OCI-LY3 (cell line): Measurements from ENCODE around the gene FBXO42.
"Not testable (repeated sequence)": the region's sequence is repeated elsewhere in the genome, so short reads cannot be mapped to it uniquely, and the experiment has no call there.

Experiments
- H2AFZ ChIP-seq: fragments of 200-600, 300-600 bp; shearing (Covaris generic); 2 replicates; pipeline ENCODE4 v1.6.0; 2014; ENCODE audit warnings: antibody characterized with exemption, low read depth, low read length
- H3K27ac ChIP-seq: fragments of 200-600, 300-600 bp; sonication (generic); 2 replicates; pipeline ENCODE4 v1.5.1; 2014; ENCODE audit warnings: mild to moderate bottlenecking, low read length, moderate library complexity, mixed read lengths
- H3K27me3 ChIP-seq: fragments of 200-600, 300-600 bp; sonication (generic); 2 replicates; pipeline ENCODE4 v1.6.1; 2014; ENCODE audit warnings: low read depth, low read length, mixed read lengths
- H3K36me3 ChIP-seq: fragments of 200-600, 300-600 bp; sonication (generic); replicated peaks from 2 replicates; pipeline ENCODE3; 2014; ENCODE audit warnings: low read depth, low read length, mixed read lengths
- H3K4me1 ChIP-seq: fragments of 300-600, 200-600 bp; sonication (generic); 2 replicates; pipeline ENCODE4 v1.6.1; 2014; ENCODE audit warnings: low read length, mixed read lengths
- H3K4me2 ChIP-seq: fragments of 200-600, 300-600 bp; sonication (generic); 2 replicates; pipeline ENCODE4 v1.6.1; 2014; ENCODE audit warnings: low read length, mixed read lengths
- H3K4me3 ChIP-seq: fragments of 300-600, 200-600 bp; sonication (generic); 2 replicates; pipeline ENCODE4 v1.5.1; 2014; ENCODE audit warnings: antibody characterized with exemption, mild to moderate bottlenecking, low read length, moderate library complexity
- H3K79me2 ChIP-seq: fragments of 300-600, 200-600 bp; shearing (Covaris generic); 2 replicates; pipeline ENCODE4 v1.6.1; 2014; ENCODE audit warnings: mild to moderate bottlenecking, low read length, mixed read lengths
- H3K9ac ChIP-seq: fragments of 300-600, 200-600 bp; shearing (Covaris generic); 2 replicates; pipeline ENCODE4 v1.6.0; 2014; ENCODE audit warnings: mild to moderate bottlenecking, low read length, moderate library complexity
- H3K9me3 ChIP-seq: fragments of 200-600, 300-600 bp; shearing (Covaris generic); 2 replicates; pipeline ENCODE4 v1.6.1; 2014; ENCODE audit warnings: low read length, mixed read lengths; ENCODE audit not compliant: insufficient read depth
- H4K20me1 ChIP-seq: fragments of 200-600, 300-600 bp; sonication (generic); 2 replicates; pipeline ENCODE4 v1.6.1; 2016; ENCODE audit warnings: low read length, mixed read lengths; ENCODE audit not compliant: insufficient read depth
- EZH2phosphoT487 ChIP-seq: fragments of 200-600 bp; shearing (Covaris generic); IDR thresholded peaks from 2 replicates; pipeline ENCODE4 v1.6.1; 2018; ENCODE audit warnings: antibody characterized with exemption, mixed run types, low read depth
- TF ChIP-seq, protein P1 (sequence below): fragments of 200-600, 300-600 bp; sonication (generic); IDR thresholded peaks from 2 replicates; pipeline ENCODE4 v1.5.1; 2014; ENCODE audit warnings: antibody characterized with exemption, low read length, low read depth

The FBXO42 gene

DNA sequence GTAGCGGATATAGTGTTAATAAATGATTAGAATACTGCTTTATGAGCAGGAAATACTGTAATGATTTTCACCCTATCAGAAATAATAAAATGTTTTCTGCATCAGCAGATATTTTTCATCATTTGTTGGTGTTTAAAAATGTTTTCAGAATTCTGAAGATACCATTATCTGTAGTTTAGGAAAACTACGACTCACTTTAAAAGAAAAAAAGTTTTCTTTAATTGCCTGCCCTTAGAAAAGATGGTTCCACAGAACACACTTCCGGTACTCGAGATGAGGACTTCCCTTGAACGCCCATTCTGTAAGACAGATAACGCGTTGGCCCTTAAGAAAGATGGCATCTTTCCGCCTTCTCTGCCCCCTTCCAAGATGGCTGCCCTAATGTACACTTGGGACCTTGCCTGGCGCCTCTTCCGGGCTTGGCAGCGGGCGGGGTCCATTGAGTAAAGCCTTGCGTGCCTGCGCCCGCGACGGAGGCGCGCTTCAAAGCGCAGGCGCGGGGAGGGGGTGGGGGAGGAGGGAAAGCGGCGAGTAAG lies 14.5 kb upstream of the FBXO42 start, which contains the start of gene SZRD1:
SZRD1 (plus strand) TSS at position 521 of the 536 bp plus-strand sequence. CDS start 16 bp downstream, outside the sequence.
- Histone ChIP-seq H3K27ac (peak within 1 kb of the TSS; percentile 82), H3K9ac (peak within 1 kb of the TSS; percentile 92), H4K20me1 (peaks cover 33% of the 10 kb centered on the region), H3K4me2 (peak within 1 kb of the TSS; percentile 84), H3K36me3 (peaks cover 3% of the 10 kb centered on the region), H3K9me3 (no peaks in the 10 kb centered on the region), H3K79me2 (peaks cover 43% of the 10 kb centered on the region), H3K4me1 (peaks cover 22% of the 10 kb centered on the region), H3K27me3 (no peaks in the 10 kb centered on the region), H3K4me3 (peak within 1 kb of the TSS; percentile 93), H2AFZ (peak within 1 kb of the TSS; percentile 100)
- TF ChIP-seq, protein P1, sequence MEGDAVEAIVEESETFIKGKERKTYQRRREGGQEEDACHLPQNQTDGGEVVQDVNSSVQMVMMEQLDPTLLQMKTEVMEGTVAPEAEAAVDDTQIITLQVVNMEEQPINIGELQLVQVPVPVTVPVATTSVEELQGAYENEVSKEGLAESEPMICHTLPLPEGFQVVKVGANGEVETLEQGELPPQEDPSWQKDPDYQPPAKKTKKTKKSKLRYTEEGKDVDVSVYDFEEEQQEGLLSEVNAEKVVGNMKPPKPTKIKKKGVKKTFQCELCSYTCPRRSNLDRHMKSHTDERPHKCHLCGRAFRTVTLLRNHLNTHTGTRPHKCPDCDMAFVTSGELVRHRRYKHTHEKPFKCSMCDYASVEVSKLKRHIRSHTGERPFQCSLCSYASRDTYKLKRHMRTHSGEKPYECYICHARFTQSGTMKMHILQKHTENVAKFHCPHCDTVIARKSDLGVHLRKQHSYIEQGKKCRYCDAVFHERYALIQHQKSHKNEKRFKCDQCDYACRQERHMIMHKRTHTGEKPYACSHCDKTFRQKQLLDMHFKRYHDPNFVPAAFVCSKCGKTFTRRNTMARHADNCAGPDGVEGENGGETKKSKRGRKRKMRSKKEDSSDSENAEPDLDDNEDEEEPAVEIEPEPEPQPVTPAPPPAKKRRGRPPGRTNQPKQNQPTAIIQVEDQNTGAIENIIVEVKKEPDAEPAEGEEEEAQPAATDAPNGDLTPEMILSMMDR, result no peak
- no peak for TF ChIP-seq EZH2phosphoT487

DNA sequence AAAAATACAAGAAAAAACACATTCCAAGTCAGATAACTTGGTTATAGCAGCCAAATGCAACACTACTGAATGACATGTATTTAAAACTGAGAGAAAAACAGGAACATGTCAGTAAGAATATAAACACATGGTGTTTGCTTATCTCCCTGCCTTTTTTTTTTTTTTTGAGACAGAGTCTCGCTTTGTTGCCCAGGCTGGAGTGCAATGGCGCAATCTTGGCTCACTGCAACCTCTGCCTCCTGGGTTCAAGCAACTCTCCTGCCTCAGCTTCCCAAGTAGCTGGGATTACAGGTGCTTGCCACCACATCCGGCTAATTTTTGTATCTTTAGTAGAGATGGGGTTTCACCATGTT lies 12.8 kb upstream of the FBXO42 start:
- not testable (repeated sequence) for H3K27me3 ChIP-seq, H3K4me2 ChIP-seq, H3K27ac ChIP-seq, H3K4me3 ChIP-seq, H3K36me3 ChIP-seq, H2AFZ ChIP-seq, H3K9ac ChIP-seq, H3K9me3 ChIP-seq
- H4K20me1 ChIP-seq, result peaks cover 23% of the 10 kb centered on the region
- H3K79me2 ChIP-seq, result peaks cover 28% of the 10 kb centered on the region
- peaks cover 22% of the 10 kb centered on the region for H3K4me1 ChIP-seq

DNA sequence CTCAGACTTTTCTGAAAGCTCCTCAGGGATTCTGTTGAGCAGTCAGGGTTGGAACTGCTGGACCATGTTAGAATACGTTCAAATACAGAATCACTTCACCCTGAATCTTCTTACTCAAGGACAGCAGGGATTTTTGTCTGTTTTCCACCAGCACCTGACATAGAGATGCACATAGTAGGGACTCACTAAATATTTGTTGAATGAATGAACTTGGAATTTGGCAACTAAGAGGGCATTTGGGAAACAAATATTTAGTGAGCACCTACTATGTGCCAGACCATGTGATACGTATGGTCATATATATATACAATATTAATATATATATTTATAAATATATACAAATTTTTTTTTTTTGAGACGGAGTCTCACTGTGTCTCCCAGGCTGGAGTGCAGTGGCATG lies 4.6 kb upstream of the FBXO42 start:
- no peak overlapping the region for H3K4me2 ChIP-seq
- TF ChIP-seq, protein P1, result no peak
- TF ChIP-seq EZH2phosphoT487, result no peak

DNA sequence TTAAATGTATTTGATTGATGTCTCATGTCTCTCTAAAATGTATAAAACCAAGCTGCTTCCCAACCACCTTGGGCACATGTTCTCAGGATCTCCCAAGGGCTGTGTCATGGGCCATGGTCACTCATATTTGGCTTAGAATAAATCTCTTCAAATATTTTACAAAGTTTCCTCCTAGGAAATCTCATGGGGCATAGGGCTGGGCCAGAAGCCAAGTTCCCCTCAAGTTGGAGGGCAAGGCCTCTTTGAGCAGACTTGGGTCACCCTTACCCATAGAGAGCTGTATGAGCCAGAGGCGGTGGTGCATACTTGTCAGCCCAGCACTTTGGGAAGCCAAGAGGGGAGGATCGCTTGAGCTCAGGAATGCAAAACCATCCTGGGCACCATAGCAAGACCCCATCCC lies 2.3 kb upstream of the FBXO42 start:
- Histone ChIP-seq H3K4me3 (no peak overlapping the region), H3K27ac (no peak overlapping the region), H2AFZ (no peak overlapping the region), H3K4me1 (peaks cover 15% of the 10 kb centered on the region), H3K36me3 (no peaks in the 10 kb centered on the region), H3K4me2 (no peak overlapping the region), H3K79me2 (peaks cover 26% of the 10 kb centered on the region), H3K9me3 (no peaks in the 10 kb centered on the region), H3K9ac (no peak overlapping the region), H4K20me1 (peaks cover 7% of the 10 kb centered on the region), H3K27me3 (no peaks in the 10 kb centered on the region)
- TF ChIP-seq, protein P1, result no peak
- no peak for TF ChIP-seq EZH2phosphoT487

More for the DNA sequence above, 4.6 kb upstream of the FBXO42 start:
- Histone ChIP-seq H4K20me1 (no peaks in the 10 kb centered on the region), H2AFZ (no peak overlapping the region), H3K9ac (no peak overlapping the region), H3K27ac (no peak overlapping the region), H3K36me3 (no peaks in the 10 kb centered on the region), H3K27me3 (no peaks in the 10 kb centered on the region), H3K4me3 (no peak overlapping the region), H3K9me3 (no peaks in the 10 kb centered on the region), H3K79me2 (peaks cover 4% of the 10 kb centered on the region), H3K4me1 (peaks cover 9% of the 10 kb centered on the region)
